NB4 (cell line): Measurements from ENCODE around the gene GAA.

Experiments used
- CTCF ChIP-seq: IDR thresholded peaks from one replicate; pipeline ENCODE4 v1.5.1; 2012; ENCODE audit warnings: low read depth, low read length
- MYC ChIP-seq: IDR thresholded peaks from 2 replicates; pipeline ENCODE4 v1.6.1; 2011; ENCODE audit warnings: low read depth, low read length
- POLR2A ChIP-seq: IDR thresholded peaks from 2 replicates; pipeline ENCODE4 v1.6.1; 2011; ENCODE audit warnings: mild to moderate bottlenecking; ENCODE audit not compliant: insufficient read length; ENCODE audit errors: extremely low read depth
- TF ChIP-seq, protein P1 (sequence below): IDR thresholded peaks from 2 replicates; pipeline ENCODE4 v1.6.1; 2011; ENCODE audit warnings: low read depth, low read length

DNA sequence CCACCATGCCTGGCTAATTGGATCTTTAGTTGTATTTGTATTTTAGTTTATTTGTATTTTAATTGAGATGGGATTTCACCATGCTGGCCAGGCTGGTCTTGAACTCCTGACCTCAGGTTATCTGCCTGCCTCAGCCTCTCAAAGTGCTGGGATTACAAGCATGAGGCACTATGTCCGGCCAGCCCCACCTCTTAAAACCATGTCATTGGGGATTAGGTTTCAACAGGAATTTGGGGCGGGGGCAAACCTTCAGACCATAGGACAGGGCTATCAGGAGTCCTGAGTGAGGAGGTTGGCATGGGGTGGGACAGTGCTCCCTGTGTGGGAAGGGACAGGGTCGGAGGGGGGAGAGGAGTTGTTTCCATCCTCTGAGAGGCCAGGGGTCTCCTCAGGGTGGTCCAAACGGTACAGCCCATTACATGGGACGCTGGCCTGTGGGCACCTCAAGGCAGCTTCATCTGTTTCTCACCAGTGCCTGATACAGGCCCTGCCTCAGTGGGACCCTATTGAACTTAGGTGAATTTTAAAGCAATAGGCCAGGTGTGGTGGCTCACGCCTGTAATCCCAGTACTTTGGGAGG is 21.6 kb downstream of the GAA start:
- TF ChIP-seq POLR2A (no peak), CTCF (no peak), MYC (no peak)
- TF ChIP-seq, protein P1, sequence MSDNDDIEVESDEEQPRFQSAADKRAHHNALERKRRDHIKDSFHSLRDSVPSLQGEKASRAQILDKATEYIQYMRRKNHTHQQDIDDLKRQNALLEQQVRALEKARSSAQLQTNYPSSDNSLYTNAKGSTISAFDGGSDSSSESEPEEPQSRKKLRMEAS: no peak
